ENCODE results near the gene RAX2. TPM values are rescaled to one million over a fixed set of nuclear protein-coding genes. Genes with fewer than 3 reads are reported as not detected.

RAX2 gene
- total and polyA plus RNA-seq, 7 donors = not detected

- 84 to 92% (median 85%) methylated on average over 9 of the region's 9 CpGs for WGBS, 3 donors
- no peaks in the 10 kb centered on the region for H3K36me3 ChIP-seq (ENCODE audit: insufficient read depth in 1 of 2, low read depth in 1 of 2)
- peaks cover 9% of the 10 kb centered on the region for H3K9me3 ChIP-seq
- H3K27ac ChIP-seq = no peak overlapping the region
- intact Hi-C loops (cut with DNase I) = no loop called here
- ATAC-seq = no peak
- DNase-seq = no peak
- no peak overlapping the region for H3K4me3 ChIP-seq
- TF ChIP-seq CTCF (IDR thresholded peaks at IDR 0.05) = no peak
- no peaks in the 10 kb centered on the region for H3K4me1 ChIP-seq
- peaks cover 0 to 30% (median 15%) of the 10 kb centered on the region in 3 donors for H3K27me3 ChIP-seq (ENCODE audit: insufficient read depth in 3 of 3, low read length in 2 of 3)
Observed at GRCh38 chr19:3780786-3781304, 8.8 kb upstream of the RAX2 start.

- Histone ChIP-seq H3K9me3 (peaks cover 9% of the 10 kb centered on the region), H3K27ac (no peak overlapping the region), H3K4me3 (no peak overlapping the region), H3K36me3 (ENCODE audit: insufficient read depth in 1 of 2, low read depth in 1 of 2) (no peaks in the 10 kb centered on the region), H3K4me1 (no peaks in the 10 kb centered on the region), H3K27me3 (ENCODE audit: insufficient read depth in 3 of 3, low read length in 2 of 3) (peaks cover 0 to 15% (median 4%) of the 10 kb centered on the region in 3 donors)
- DNase-seq (no peak), ATAC-seq (no peak)
- TF ChIP-seq CTCF (IDR thresholded peaks at IDR 0.05) = no peak
- 68 to 70% (median 68%) methylated on average over 40 to 44 of the region's 44 CpGs for WGBS, 3 donors
- intact Hi-C loops (cut with DNase I) = no loop called here
Observed at GRCh38 chr19:3778899-3779723, 7.1 kb upstream of the RAX2 start.

- H3K27ac ChIP-seq = no peak overlapping the region
- H3K4me3 ChIP-seq = no peak overlapping the region
- no peaks in the 10 kb centered on the region for H3K4me1 ChIP-seq
- ATAC-seq = no peak
- no peak for DNase-seq
- H3K36me3 ChIP-seq (ENCODE audit: insufficient read depth in 1 of 2, low read depth in 1 of 2) = no peaks in the 10 kb centered on the region
- intact Hi-C loops (cut with DNase I) = no loop called here
- peaks cover 0 to 10% (median 3%) of the 10 kb centered on the region in 3 donors for H3K27me3 ChIP-seq (ENCODE audit: insufficient read depth in 3 of 3, low read length in 2 of 3)
- H3K9me3 ChIP-seq = peaks cover 9% of the 10 kb centered on the region
- no peak for TF ChIP-seq CTCF (IDR thresholded peaks at IDR 0.05)
- WGBS, 3 donors = 77 to 81% (median 80%) methylated on average over 34 to 37 of the region's 37 CpGs
Observed at GRCh38 chr19:3778104-3778867, 6.3 kb upstream of the RAX2 start.

- H3K36me3 ChIP-seq (ENCODE audit: insufficient read depth in 1 of 2, low read depth in 1 of 2) = no peaks in the 10 kb centered on the region
- no peak overlapping the region for H3K4me3 ChIP-seq
- ATAC-seq = no peak
- DNase-seq = no peak
- no peaks in the 10 kb centered on the region for H3K4me1 ChIP-seq
- H3K27me3 ChIP-seq (ENCODE audit: insufficient read depth in 3 of 3, low read length in 2 of 3) = peaks cover 0 to 6% (median 0%) of the 10 kb centered on the region in 3 donors
- 75 to 88% (median 86%) methylated on average over 1 of the region's 1 CpG for WGBS, 3 donors
- H3K9me3 ChIP-seq = peaks cover 7% of the 10 kb centered on the region
- H3K27ac ChIP-seq = no peak overlapping the region
- no peak for TF ChIP-seq CTCF (IDR thresholded peaks at IDR 0.05)
- intact Hi-C loops (cut with DNase I) = no loop called here
Observed at GRCh38 chr19:3776479-3777040, 4.5 kb upstream of the RAX2 start.

Data from psoas muscle (tissue), 8 donors.